IMR-90 (cell line): Measurements from ENCODE around the gene FLOT2. TPM values are rescaled to one million over a fixed set of nuclear protein-coding genes. Genes with fewer than 3 reads are reported as not detected.

Source experiments
- ATAC-seq: fragments of 200-7000 bp; cut with Tn5 transposase; 2 replicates; pipeline ENCODE4 v1.9.1; 2020; ENCODE audit warnings: low read depth, mild to moderate bottlenecking, moderate library complexity
- BruUV-seq: library from RNA; stranded (reverse); fragments of 400-500 nt; replicated peaks from 2 replicates; lab custom pipeline; 2021; lab: Mats Ljungman, UMichigan
- CTCF ChIA-PET: fragments of 300-600 bp; formaldehyde crosslinking; extraction: SDS; loops from one replicate; lab custom pipeline; 2021; ENCODE audit warnings: antibody characterized with exemption; lab: Yijun Ruan, JAX
- POLR2A ChIA-PET: fragments of 300-600 bp; sonication (Branson Sonifier 250); formaldehyde crosslinking; loops from one replicate; lab custom pipeline; 2022; ENCODE audit warnings: antibody characterized with exemption; ENCODE audit not compliant: unreplicated experiment; lab: Charles Lee
- DNase-seq: peaks from one replicate; pipeline ENCODE4 v3.0.0; 2013
- H2AFZ ChIP-seq: replicated peaks from 2 replicates; pipeline ENCODE3; 2013; ENCODE audit warnings: low read length, mild to moderate bottlenecking; ENCODE audit not compliant: poor library complexity
- H2AK5ac ChIP-seq: 2 replicates; pipeline ENCODE4 v1.6.1; 2013; ENCODE audit warnings: low read depth, low read length, inconsistent platforms
- H2AK9ac ChIP-seq: replicated peaks from 2 replicates; pipeline ENCODE3; 2013; ENCODE audit warnings: mild to moderate bottlenecking, low read depth, low read length, moderate library complexity; ENCODE audit not compliant: poor library complexity
- H2BK120ac ChIP-seq: 2 replicates; pipeline ENCODE4 v1.6.1; 2013; ENCODE audit warnings: low read depth, low read length, inconsistent platforms
- H2BK15ac ChIP-seq: 3 replicates; pipeline ENCODE4 v1.6.1; 2013; ENCODE audit warnings: low read depth, low read length, inconsistent platforms
- H2BK20ac ChIP-seq: 2 replicates; pipeline ENCODE4 v1.6.1; 2013; ENCODE audit warnings: low read depth, mild to moderate bottlenecking, inconsistent platforms, low read length, moderate library complexity
- H2BK5ac ChIP-seq: 2 replicates; pipeline ENCODE4 v1.6.1; 2013; ENCODE audit warnings: mild to moderate bottlenecking, low read depth, low read length, inconsistent platforms; ENCODE audit not compliant: poor library complexity, severe bottlenecking
- H3K14ac ChIP-seq: replicated peaks from 2 replicates; pipeline ENCODE4 v1.6.1; 2013; ENCODE audit warnings: low read depth, low read length, inconsistent platforms
- H3K18ac ChIP-seq: 2 replicates; pipeline ENCODE4 v1.6.1; 2013; ENCODE audit warnings: low read depth, low read length, control low read depth
- H3K23ac ChIP-seq: 2 replicates; pipeline ENCODE4 v1.6.1; 2013; ENCODE audit warnings: low read depth, low read length, inconsistent platforms
- H3K27ac ChIP-seq: 2 replicates; pipeline ENCODE4 v1.5.1; 2013; ENCODE audit warnings: mild to moderate bottlenecking, control low read depth, low read length; ENCODE audit not compliant: insufficient read depth
- H3K27me3 ChIP-seq: 2 replicates; pipeline ENCODE4 v1.6.1; 2013; ENCODE audit warnings: low read length; ENCODE audit not compliant: control insufficient read depth, insufficient read depth
- H3K36me3 ChIP-seq: 2 replicates; pipeline ENCODE4 v1.6.1; 2013; ENCODE audit warnings: low read length, mixed read lengths; ENCODE audit not compliant: control insufficient read depth, insufficient read depth
- H3K4ac ChIP-seq: 2 replicates; pipeline ENCODE4 v1.6.1; 2013; ENCODE audit warnings: low read depth, low read length, inconsistent platforms
- H3K4me1 ChIP-seq: 2 replicates; pipeline ENCODE4 v1.6.1; 2013; ENCODE audit warnings: low read length, mixed read lengths; ENCODE audit not compliant: control insufficient read depth, insufficient read depth
- H3K4me2 ChIP-seq: 2 replicates; pipeline ENCODE4 v1.6.1; 2013; ENCODE audit warnings: low read depth, mild to moderate bottlenecking, control low read depth, low read length, moderate library complexity
- H3K4me3 ChIP-seq: 2 replicates; pipeline ENCODE4 v1.5.1; 2013; ENCODE audit warnings: low read depth, mild to moderate bottlenecking, control low read depth, low read length, moderate library complexity; ENCODE audit not compliant: insufficient read depth
- H3K56ac ChIP-seq: 2 replicates; pipeline ENCODE4 v1.6.1; 2013; ENCODE audit warnings: low read length, inconsistent platforms; ENCODE audit not compliant: insufficient read depth; ENCODE audit errors: extremely low read depth
- H3K79me1 ChIP-seq, 2 experiments: 2 replicates each; pipeline ENCODE4 v1.6.1; 2013; ENCODE audit warnings: low read length in 2 of 2, inconsistent platforms in 1 of 2, low read depth in 1 of 2
- H3K9ac ChIP-seq: 2 replicates; pipeline ENCODE4 v1.6.1; 2013; ENCODE audit warnings: low read depth, low read length, control low read depth
- H3K9me1 ChIP-seq: 2 replicates; pipeline ENCODE4 v1.6.1; 2013; ENCODE audit warnings: low read length, inconsistent platforms; ENCODE audit not compliant: insufficient read depth
- H3K9me3 ChIP-seq: 2 replicates; pipeline ENCODE4 v1.6.1; 2013; ENCODE audit warnings: low read length; ENCODE audit not compliant: control insufficient read depth, insufficient read depth
- H4K20me1 ChIP-seq: 2 replicates; pipeline ENCODE4 v1.6.1; 2013; ENCODE audit warnings: low read length, inconsistent platforms; ENCODE audit not compliant: insufficient read depth
- H4K5ac ChIP-seq: 2 replicates; pipeline ENCODE4 v1.6.1; 2013; ENCODE audit warnings: mild to moderate bottlenecking, low read depth, low read length, control low read depth
- H4K8ac ChIP-seq, 2 experiments: 2 replicates each; pipeline ENCODE4 v1.6.1; 2013; ENCODE audit warnings: low read depth in 2 of 2, low read length in 2 of 2, control low read depth in 1 of 2, inconsistent platforms in 1 of 2
- H4K91ac ChIP-seq: 2 replicates; pipeline ENCODE4 v1.6.1; 2013; ENCODE audit warnings: low read depth, low read length, inconsistent platforms; ENCODE audit not compliant: insufficient read depth
- ELK1 ChIP-seq: fragments of 150-350 bp; IDR thresholded peaks from 2 replicates; pipeline ENCODE4 v1.6.1; 2016; ENCODE audit warnings: low read depth, mild to moderate bottlenecking, low read length, moderate library complexity, borderline replicate concordance
- MAZ ChIP-seq: IDR thresholded peaks from 2 replicates; pipeline ENCODE4 v1.6.1; 2012; ENCODE audit warnings: low read depth, mild to moderate bottlenecking, low read length, improper control_type of control experiment, moderate library complexity, borderline replicate concordance
- MXI1 ChIP-seq: IDR thresholded peaks from 2 replicates; pipeline ENCODE4 v1.6.1; 2012; ENCODE audit warnings: low read depth, mild to moderate bottlenecking, low read length, moderate library complexity, borderline replicate concordance
- POLR2A ChIP-seq: IDR thresholded peaks from 2 replicates; pipeline ENCODE4 v1.6.1; 2012; ENCODE audit warnings: mild to moderate bottlenecking, low read depth, low read length
- RAD21 ChIP-seq: IDR thresholded peaks from 2 replicates; pipeline ENCODE4 v1.6.1; 2012; ENCODE audit warnings: low read length, improper control_type of control experiment
- USF2 ChIP-seq: fragments of 150-350 bp; IDR thresholded peaks from 2 replicates; pipeline ENCODE4 v1.6.1; 2017; ENCODE audit warnings: mild to moderate bottlenecking, antibody characterized with exemption, low read length, low read depth
- WGBS, 2 experiments: methylation state at CpG; one replicate each; pipeline versions ENCODE4 v1.1.5 to v1.1.7; 2013; ENCODE audit warnings: missing lambda C conversion rate in 2 of 2; ENCODE audit not compliant: insufficient read length in 1 of 2; ENCODE audit errors: extremely low coverage in 2 of 2; 5-methylcytosine and 5-hydroxymethylcytosine counted together
- dilution Hi-C: fragments of 300-500 bp; cut with HindIII; formaldehyde crosslinking; loops from one replicate; pipeline ENCODE4 v1.14.3; 2018; ENCODE audit warnings: low sequenced_read_pairs; ENCODE audit not compliant: unreplicated experiment
- in situ Hi-C: fragments of 300-500 bp; cut with MboI; formaldehyde crosslinking; loops from 3 replicates; pipeline ENCODE4 v1.14.3; 2019; ENCODE audit warnings: low sequenced_read_pairs, inconsistent platforms, mixed read lengths
- intact Hi-C: fragments of 100-400 bp; cut with micrococcal nuclease; formaldehyde crosslinking; loops from 2 replicates; pipeline ENCODE4 v1.10.0; 2022
- polyA plus RNA-seq, 3 experiments: library from polyadenylated mRNA; depleted of rRNA; stranded (reverse); fragments of >200 nt; gene quantifications; 2 replicates each; pipeline ENCODE4 v1.2.3, GENCODE V29; 2012; ENCODE audit warnings: low replicate concordance in 1 of 3
- total RNA-seq: library from RNA; depleted of rRNA; stranded (reverse); fragments of >200 nt; gene quantifications from 2 replicates; pipeline ENCODE4 v1.2.3, GENCODE V29; 2012

Gene FLOT2
- total and polyA plus RNA-seq, 2 of the 4 experiments (the other 2 are of a cell fraction): 19.7 to 67.9 TPM

- Histone ChIP-seq H2BK5ac (peak within 1 kb of the TSS; percentile 59), H2AK9ac (peak within 1 kb of the TSS; percentile 89), H2AK5ac (peak within 1 kb of the TSS; percentile 59), H3K9me1 (peaks cover 4% of the 10 kb centered on the region; the same call in 1 of the 2 replicates), H3K27me3 (no peaks in the 10 kb centered on the region), H3K4ac (peak within 1 kb of the TSS; percentile 95), H3K4me3 (peak within 1 kb of the TSS; percentile 84), H4K20me1 (no peaks in the 10 kb centered on the region), H3K14ac (peak within 1 kb of the TSS; percentile 86), H3K56ac (peak within 1 kb of the TSS; percentile 53; the same call in 1 of the 2 replicates), H2AFZ (peak within 1 kb of the TSS; percentile 90), H3K79me1 (peaks cover 15 to 16% of the 10 kb centered on the region in 2 experiments), H3K9ac (peak within 1 kb of the TSS; percentile 91), H3K18ac (peak within 1 kb of the TSS; percentile 49), H2BK20ac (peak within 1 kb of the TSS; percentile 63; the same call in 1 of the 2 replicates), H3K23ac (peak within 1 kb of the TSS; percentile 93), H3K36me3 (peaks cover 18% of the 10 kb centered on the region), H2BK120ac (peak within 1 kb of the TSS; percentile 85), H4K8ac (peak within 1 kb of the TSS; percentile 92 to 99), H4K91ac (peak within 1 kb of the TSS; percentile 92), H3K4me2 (peak within 1 kb of the TSS; percentile 98), H3K27ac (peak within 1 kb of the TSS; percentile 84), H3K4me1 (no peaks in the 10 kb centered on the region), H2BK15ac (peak within 1 kb of the TSS; percentile 64; the same call in 2 of the 3 replicates), H3K9me3 (no peaks in the 10 kb centered on the region), H4K5ac (peak within 1 kb of the TSS; percentile 96)
- ChIA-PET POLR2A (no interaction called here), CTCF (no interaction called here)
- dilution Hi-C loops (no loop called here), in situ Hi-C loops (no loop called here), intact Hi-C loops (loop anchor here (5.0 kb wide), 1 partner anchor 92 kb away; no protein-coding TSS in a partner anchor)
- ATAC-seq (peak; percentile 100), DNase-seq (peak; percentile 86)
- TF ChIP-seq ELK1 (no peak), MAZ (peak; percentile 53; the same call in 1 of the 2 replicates), MXI1 (peak; percentile 93), USF2 (0 out of 2 replicates have a peak, but pooled peaks have one; percentile 15), RAD21 (peak; percentile 23), POLR2A (peak; percentile 86)
- WGBS, 2 experiments: 2% methylated on average over 14 of the region's 42 CpGs; no CpG with 5 or more reads in 1 of the 2 experiments
- BruUV-seq: no TSS peak
Observed at GRCh38 chr17:28854457-28855335, 42.8 kb downstream of the FLOT2 start, which contains the start of gene ERAL1. Gene ERAL1 (plus strand): TSS chr17:28855016. CDS start chr17:28855035, 19 bp downstream.
